Smooth muscle cell (in vitro differentiated cells): ENCODE data around the gene TTC33. TPM values are rescaled to one million over a fixed set of nuclear protein-coding genes. Genes with fewer than 3 reads are reported as not detected.
"Not testable (repeated sequence)": the region's sequence is repeated elsewhere in the genome, so short reads cannot be mapped to it uniquely, and the experiment has no call there.

ENCODE experiments used
- DNase-seq: peaks from one replicate; lab custom pipeline; 2025; ENCODE audit not compliant: unreplicated experiment; lab: John Stamatoyannopoulos, UW
- H2AFZ ChIP-seq: fragments of 200-600 bp; sonication (generic); 2 replicates; pipeline ENCODE4 v1.6.0; 2016; ENCODE audit warnings: antibody characterized with exemption, low read depth, mild to moderate bottlenecking
- H3F3A ChIP-seq: fragments of 200-600 bp; sonication (generic); 2 replicates; pipeline ENCODE4 v1.6.0; 2017; ENCODE audit warnings: antibody characterized with exemption, low read depth
- H3K27ac ChIP-seq: fragments of 200-600 bp; sonication (generic); 2 replicates; pipeline ENCODE4 v1.5.1; 2016; ENCODE audit warnings: low read depth, mild to moderate bottlenecking
- H3K27me3 ChIP-seq: fragments of 200-600 bp; sonication (generic); 2 replicates; pipeline ENCODE4 v1.6.1; 2016; ENCODE audit warnings: low read depth, mild to moderate bottlenecking
- H3K36me3 ChIP-seq: fragments of 200-600 bp; sonication (generic); 2 replicates; pipeline ENCODE4 v1.5.1; 2016; ENCODE audit warnings: low read depth
- H3K4me1 ChIP-seq: fragments of 200-600 bp; sonication (generic); 2 replicates; pipeline ENCODE4 v1.5.1; 2016; ENCODE audit warnings: low read depth
- H3K4me2 ChIP-seq: fragments of 200-600 bp; sonication (generic); 2 replicates; pipeline ENCODE4 v1.6.0; 2016; ENCODE audit warnings: mild to moderate bottlenecking
- H3K4me3 ChIP-seq: fragments of 200-600 bp; sonication (generic); 2 replicates; pipeline ENCODE4 v1.5.1; 2016; ENCODE audit warnings: mild to moderate bottlenecking
- H3K79me2 ChIP-seq: fragments of 200-600 bp; sonication (generic); 2 replicates; pipeline ENCODE4 v1.6.0; 2016; ENCODE audit warnings: low read depth, mild to moderate bottlenecking
- H3K9ac ChIP-seq: fragments of 200-600 bp; sonication (generic); 2 replicates; pipeline ENCODE4 v1.6.0; 2016; ENCODE audit warnings: low read depth
- H3K9me3 ChIP-seq: fragments of 200-600 bp; sonication (generic); replicated peaks from 2 replicates; pipeline ENCODE4 v1.5.1; 2016; ENCODE audit warnings: low read depth
- H4K20me1 ChIP-seq: fragments of 200-600 bp; sonication (generic); 2 replicates; pipeline ENCODE4 v1.6.0; 2016; ENCODE audit warnings: low read depth
- WGBS: methylation state at CpG from one replicate; pipeline ENCODE4 v1.1.7; 2016; ENCODE audit warnings: low lambda C conversion rate; 5-methylcytosine and 5-hydroxymethylcytosine counted together
- polyA plus RNA-seq: library from polyadenylated mRNA; unstranded; fragments of >200 nt; fragmentation: Nextera tagmentation; extraction: Ambion mirVana; gene quantifications from 2 replicates; pipeline ENCODE4 v1.2.1, GENCODE V29; 2016
- total RNA-seq: library from RNA; depleted of rRNA; stranded (reverse); fragments of >200 nt; gene quantifications from 2 replicates; pipeline ENCODE4 v1.2.3, GENCODE V29; 2014
- TF ChIP-seq, protein P1 (sequence below): fragments of 200-600 bp; sonication (generic); IDR thresholded peaks from 2 replicates; pipeline ENCODE4 v1.5.1; 2017; ENCODE audit warnings: borderline replicate concordance, mild to moderate bottlenecking, antibody characterized with exemption; ENCODE audit not compliant: insufficient read depth, poor library complexity, severe bottlenecking

Gene TTC33
- total and polyA plus RNA-seq, 2 experiments from 2014 or later, result 13.1 to 22.1 TPM

DNA sequence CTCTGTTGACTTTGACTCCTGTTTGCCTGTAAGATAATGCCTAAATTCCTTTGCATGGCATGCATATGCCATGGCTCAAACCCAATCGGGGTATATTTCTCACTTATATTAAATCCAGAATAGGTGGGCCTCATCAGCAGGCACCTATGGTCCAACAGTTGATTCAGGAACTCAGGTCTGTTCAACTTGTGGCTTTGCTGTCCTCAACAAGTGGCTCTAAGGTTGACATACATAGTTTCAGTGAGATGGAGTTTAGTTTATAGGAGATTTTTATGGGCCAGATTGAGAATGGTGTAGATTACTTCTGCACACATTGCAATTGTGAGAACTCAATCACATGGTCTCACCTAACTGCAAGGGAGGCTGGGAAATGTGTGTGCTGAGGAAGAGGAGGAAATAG lies 107.6 kb downstream of the TTC33 start:
- no peak for DNase-seq
- Histone ChIP-seq H3K27me3 (no peaks in the 10 kb centered on the region), H3K4me1 (no peaks in the 10 kb centered on the region), H3K36me3 (no peaks in the 10 kb centered on the region), H4K20me1 (no peaks in the 10 kb centered on the region), H3K4me3 (no peak overlapping the region), H3K4me2 (no peak overlapping the region), H3K9me3 (no peaks in the 10 kb centered on the region), H3K27ac (no peak overlapping the region), H3K9ac (no peak overlapping the region), H3K79me2 (no peaks in the 10 kb centered on the region), H3F3A (no peaks in the 10 kb centered on the region), H2AFZ (no peak overlapping the region)
- WGBS, result 77% methylated on average over 1 of the region's 1 CpG
- TF ChIP-seq, protein P1, sequence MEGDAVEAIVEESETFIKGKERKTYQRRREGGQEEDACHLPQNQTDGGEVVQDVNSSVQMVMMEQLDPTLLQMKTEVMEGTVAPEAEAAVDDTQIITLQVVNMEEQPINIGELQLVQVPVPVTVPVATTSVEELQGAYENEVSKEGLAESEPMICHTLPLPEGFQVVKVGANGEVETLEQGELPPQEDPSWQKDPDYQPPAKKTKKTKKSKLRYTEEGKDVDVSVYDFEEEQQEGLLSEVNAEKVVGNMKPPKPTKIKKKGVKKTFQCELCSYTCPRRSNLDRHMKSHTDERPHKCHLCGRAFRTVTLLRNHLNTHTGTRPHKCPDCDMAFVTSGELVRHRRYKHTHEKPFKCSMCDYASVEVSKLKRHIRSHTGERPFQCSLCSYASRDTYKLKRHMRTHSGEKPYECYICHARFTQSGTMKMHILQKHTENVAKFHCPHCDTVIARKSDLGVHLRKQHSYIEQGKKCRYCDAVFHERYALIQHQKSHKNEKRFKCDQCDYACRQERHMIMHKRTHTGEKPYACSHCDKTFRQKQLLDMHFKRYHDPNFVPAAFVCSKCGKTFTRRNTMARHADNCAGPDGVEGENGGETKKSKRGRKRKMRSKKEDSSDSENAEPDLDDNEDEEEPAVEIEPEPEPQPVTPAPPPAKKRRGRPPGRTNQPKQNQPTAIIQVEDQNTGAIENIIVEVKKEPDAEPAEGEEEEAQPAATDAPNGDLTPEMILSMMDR, result no peak

DNA sequence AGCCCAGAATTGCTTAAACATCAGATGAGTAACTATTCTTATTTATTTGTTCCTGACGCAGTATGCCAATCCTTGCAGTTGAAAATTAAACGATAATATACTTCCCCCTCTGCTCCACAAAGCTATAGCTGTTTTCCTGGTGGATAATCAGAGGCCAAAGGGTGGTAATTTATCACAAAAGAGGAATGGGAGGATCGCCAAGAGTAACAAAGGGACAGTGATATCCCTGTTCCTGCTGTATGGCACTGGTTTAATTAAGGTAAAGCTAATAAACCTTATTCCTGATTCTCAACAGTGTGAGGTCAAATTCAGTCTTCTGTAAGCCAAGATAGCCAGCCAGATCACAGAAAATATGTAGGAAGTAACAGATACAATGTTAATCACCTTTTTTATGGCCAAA lies 109.5 kb downstream of the TTC33 start:
- Histone ChIP-seq H3K79me2 (no peaks in the 10 kb centered on the region), H3K36me3 (no peaks in the 10 kb centered on the region), H3K27ac (no peak overlapping the region), H3K9ac (no peak overlapping the region), H3K27me3 (no peaks in the 10 kb centered on the region), H3K4me3 (no peak overlapping the region), H2AFZ (no peak overlapping the region), H3K4me1 (no peaks in the 10 kb centered on the region), H3F3A (no peaks in the 10 kb centered on the region), H4K20me1 (no peaks in the 10 kb centered on the region), H3K9me3 (no peaks in the 10 kb centered on the region), H3K4me2 (no peak overlapping the region)
- TF ChIP-seq, protein P1, result no peak
- 94% methylated on average over 3 of the region's 3 CpGs for WGBS
- no peak for DNase-seq

DNA sequence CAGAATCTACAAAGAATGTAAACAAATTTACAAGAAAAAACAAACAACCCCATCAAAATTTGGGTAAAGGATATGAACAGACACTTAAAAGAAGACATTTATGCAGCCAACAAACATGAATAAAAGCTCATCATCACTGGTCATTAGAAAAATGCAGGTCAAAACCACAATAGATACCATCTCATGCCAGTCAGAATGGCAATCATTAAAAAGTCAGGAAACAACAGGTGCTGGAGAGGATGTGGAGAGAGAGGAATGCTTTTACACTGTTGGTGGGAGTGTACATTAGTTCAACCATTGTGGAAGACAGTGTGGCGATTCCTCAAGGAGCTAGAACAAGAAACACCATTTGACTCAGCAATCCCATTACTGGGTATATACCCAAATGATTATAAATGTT lies 116.2 kb downstream of the TTC33 start:
- not testable (repeated sequence) for H4K20me1 ChIP-seq, H3K4me2 ChIP-seq, H3K9me3 ChIP-seq, H3K4me3 ChIP-seq, H3K79me2 ChIP-seq, H2AFZ ChIP-seq, H3K27me3 ChIP-seq, H3K36me3 ChIP-seq, H3K27ac ChIP-seq, H3F3A ChIP-seq, H3K4me1 ChIP-seq, DNase-seq, H3K9ac ChIP-seq
- 88% methylated on average over 1 of the region's 1 CpG for WGBS

DNA sequence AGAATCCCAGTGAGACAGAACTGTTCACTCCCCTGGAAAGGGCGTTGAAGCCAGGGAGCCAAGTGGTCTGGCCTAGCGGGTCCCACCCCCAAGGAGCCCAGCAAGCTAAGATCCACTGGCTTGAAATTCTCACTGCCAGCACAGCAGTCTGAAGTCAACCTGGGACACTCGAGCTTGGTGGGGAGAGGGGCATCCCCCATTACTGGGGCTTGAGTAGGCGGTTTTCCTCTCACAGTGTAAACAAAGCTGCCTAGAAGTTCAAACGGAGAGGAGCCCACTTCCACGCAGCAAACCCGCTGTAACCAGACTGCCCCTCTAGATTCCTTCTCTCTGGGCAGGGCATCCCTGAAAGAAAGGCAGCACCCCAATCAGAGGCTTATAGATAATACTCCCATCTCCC lies 121.2 kb downstream of the TTC33 start:
- Histone ChIP-seq H3F3A (no peaks in the 10 kb centered on the region), H3K27me3 (no peaks in the 10 kb centered on the region), H3K9ac (no peak overlapping the region), H4K20me1 (no peaks in the 10 kb centered on the region), H3K4me1 (no peaks in the 10 kb centered on the region), H3K4me3 (no peak overlapping the region), H2AFZ (no peak overlapping the region), H3K9me3 (no peaks in the 10 kb centered on the region), H3K27ac (no peak overlapping the region), H3K36me3 (no peaks in the 10 kb centered on the region), H3K79me2 (no peaks in the 10 kb centered on the region), H3K4me2 (no peak overlapping the region)
- WGBS, result 81% methylated on average over 7 of the region's 7 CpGs
- no peak for DNase-seq
- TF ChIP-seq, protein P1, result no peak
